GM18505 (cell line): ENCODE results near the gene TNFRSF6B.

Experiments
- ATAC-seq: cut with Tn5 transposase; IDR thresholded peaks from one replicate; pipeline ENCODE4 v1.9.1; 2021; ENCODE audit not compliant: unreplicated experiment
- POLR2A ChIP-seq: IDR thresholded peaks from 4 replicates; pipeline ENCODE4 v1.6.1; 2011; ENCODE audit warnings: borderline replicate concordance; ENCODE audit not compliant: insufficient read depth, insufficient read length; ENCODE audit errors: extremely low read depth

TNFRSF6B gene

GRCh38 chr20:63692436-63693082, 3.9 kb upstream of the TNFRSF6B start:
- no peak for ATAC-seq
- TF ChIP-seq POLR2A = no peak

- TF ChIP-seq POLR2A = no peak
- ATAC-seq = no peak
Observed at GRCh38 chr20:63693083-63693732, 3.2 kb upstream of the TNFRSF6B start.

GRCh38 chr20:63693733-63694583, 2.5 kb upstream of the TNFRSF6B start:
- TF ChIP-seq POLR2A = no peak
- no peak for ATAC-seq

- TF ChIP-seq POLR2A = no peak
Observed at GRCh38 chr20:63694584-63695423, 1.6 kb upstream of the TNFRSF6B start.

GRCh38 chr20:63695424-63696305, 787 bp upstream of the TNFRSF6B start:
- ATAC-seq = no peak
- TF ChIP-seq POLR2A = no peak

More at GRCh38 chr20:63694584-63695423, 1.6 kb upstream of the TNFRSF6B start:
- ATAC-seq = no peak

GRCh38 chr20:63696306-63696627, 185 bp upstream of the TNFRSF6B start:
- no peak for ATAC-seq
- TF ChIP-seq POLR2A = no peak

- no peak for TF ChIP-seq POLR2A
Observed at GRCh38 chr20:63697357-63697867, 960 bp downstream of the TNFRSF6B start.

GRCh38 chr20:63697868-63698545, 1.6 kb downstream of the TNFRSF6B start:
- TF ChIP-seq POLR2A = no peak
- ATAC-seq = no peak

More at GRCh38 chr20:63697357-63697867, 960 bp downstream of the TNFRSF6B start:
- no peak for ATAC-seq

GRCh38 chr20:63698739-63699465, 2.5 kb downstream of the TNFRSF6B start:
- no peak for ATAC-seq
- TF ChIP-seq POLR2A = peak; percentile 22

- TF ChIP-seq POLR2A = no peak
- ATAC-seq = no peak
Observed at GRCh38 chr20:63699466-63700198, 3.2 kb downstream of the TNFRSF6B start.
